ENCODE data around the gene STAT2.

The STAT2 gene

GRCh38 chr12:56297400-56297799, 62.5 kb downstream of the STAT2 start:
- no peak for DNase-seq

- no peak for DNase-seq
These were observed 63.6 kb downstream of the STAT2 start for GRCh38 chr12:56296295-56296694.

GRCh38 chr12:56293795-56294194, 66.1 kb downstream of the STAT2 start:
- no peak for DNase-seq
